GM13976 (cell line): ENCODE results near the gene ARAP3.

Source experiments
- DNase-seq: peaks from one replicate; pipeline ENCODE4 v3.0.0; 2012; ENCODE audit warnings: low spot score
- CTCF ChIP-seq: IDR thresholded peaks from 2 replicates; pipeline ENCODE4 v1.5.1; 2012; ENCODE audit warnings: borderline replicate concordance, mild to moderate bottlenecking; ENCODE audit not compliant: insufficient read depth; ENCODE audit errors: extremely low read depth, missing control alignments, control extremely low read depth
- in situ Hi-C: fragments of 300-500 bp; cut with MboI; formaldehyde crosslinking; loops from one replicate; pipeline ENCODE4 v1.12.0; 2022; ENCODE audit warnings: low sequenced_read_pairs, mixed read lengths, inconsistent platforms; ENCODE audit not compliant: unreplicated experiment

Gene ARAP3

GRCh38 chr5:141683596-141684141 is 1.6 kb upstream of the ARAP3 start:
- in situ Hi-C loops = loop anchor here (25.0 kb wide), 1 partner anchor 454 kb away; no protein-coding TSS in a partner anchor
- no peak for TF ChIP-seq CTCF
- no peak for DNase-seq

GRCh38 chr5:141681295-141681694 is 735 bp downstream of the ARAP3 start:
- in situ Hi-C loops = loop anchor here (25.0 kb wide), 1 partner anchor 456 kb away; no protein-coding TSS in a partner anchor
- DNase-seq = no peak
- no peak for TF ChIP-seq CTCF

- TF ChIP-seq CTCF = no peak
- in situ Hi-C loops = loop anchor here (25.0 kb wide), 1 partner anchor 457 kb away; no protein-coding TSS in a partner anchor
- DNase-seq = no peak
Measured at GRCh38 chr5:141680751-141681201, 1.3 kb downstream of the ARAP3 start.

- DNase-seq = no peak
- in situ Hi-C loops = loop anchor here (25.0 kb wide), 1 partner anchor 457 kb away; no protein-coding TSS in a partner anchor
- TF ChIP-seq CTCF = no peak
Measured at GRCh38 chr5:141680178-141680577, 1.9 kb downstream of the ARAP3 start.

GRCh38 chr5:141677415-141677814 is 4.6 kb downstream of the ARAP3 start:
- in situ Hi-C loops = loop anchor here (25.0 kb wide), 1 partner anchor 460 kb away; no protein-coding TSS in a partner anchor
- no peak for DNase-seq
- TF ChIP-seq CTCF = no peak

- TF ChIP-seq CTCF = no peak
- in situ Hi-C loops = loop anchor here (25.0 kb wide), 1 partner anchor 462 kb away; no protein-coding TSS in a partner anchor
- no peak for DNase-seq
Measured at GRCh38 chr5:141675672-141676071, 6.4 kb downstream of the ARAP3 start.
